ENCODE measurements around the gene F10.

F10 gene

GRCh38 chr13:113140677-113141600 is 18.3 kb downstream of the F10 start:
- DNase-seq = no peak

- DNase-seq = no peak
Observed at GRCh38 chr13:113141601-113141970, 19.0 kb downstream of the F10 start.

- DNase-seq = no peak
Observed at GRCh38 chr13:113142876-113143275, 20.3 kb downstream of the F10 start.

GRCh38 chr13:113143466-113144254 is 21.1 kb downstream of the F10 start:
- DNase-seq = no peak

GRCh38 chr13:113144255-113144629 is 21.6 kb downstream of the F10 start:
- no peak for DNase-seq

DNA sequence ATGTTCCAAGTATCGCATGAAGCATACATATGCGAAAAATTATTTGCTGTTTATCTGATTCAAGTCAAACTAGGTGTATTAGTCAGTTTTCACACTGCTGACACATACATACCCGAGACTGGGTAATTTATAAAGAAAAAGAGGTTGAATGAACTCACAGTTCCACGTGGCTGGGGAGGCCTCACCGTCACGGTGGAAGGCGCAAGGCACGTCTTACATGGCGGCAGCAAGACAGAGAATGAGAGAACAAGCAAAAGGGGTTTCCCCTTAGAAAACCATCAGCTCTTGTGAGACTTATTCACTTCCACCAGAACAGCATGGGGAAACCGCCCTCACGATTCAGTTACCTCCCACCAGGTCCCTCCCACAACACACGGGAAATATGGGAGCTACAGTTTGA is 22.9 kb downstream of the F10 start:
- DNase-seq = no peak

GRCh38 chr13:113145911-113146598 is 23.5 kb downstream of the F10 start:
- no peak for DNase-seq

DNA sequence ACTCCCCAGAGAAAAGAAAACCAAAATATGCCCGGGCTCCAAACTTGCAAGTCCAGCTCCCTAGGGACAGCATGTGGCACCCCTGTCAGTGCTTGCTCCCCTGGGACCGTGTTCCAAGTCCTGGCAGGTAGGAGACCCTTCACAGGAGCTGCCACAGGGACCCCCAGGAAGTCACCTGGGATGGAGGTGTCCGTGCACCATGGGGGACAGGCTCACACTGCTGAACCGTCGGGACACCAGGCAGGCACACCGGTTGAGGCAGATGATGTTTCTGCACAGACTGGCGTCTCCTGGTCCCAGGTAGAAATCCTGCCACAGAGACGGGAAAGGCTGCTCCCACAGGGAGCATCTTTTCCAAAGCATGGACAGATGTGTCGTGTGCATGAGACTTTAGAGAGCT is 24.2 kb downstream of the F10 start:
- no peak for DNase-seq

DNA sequence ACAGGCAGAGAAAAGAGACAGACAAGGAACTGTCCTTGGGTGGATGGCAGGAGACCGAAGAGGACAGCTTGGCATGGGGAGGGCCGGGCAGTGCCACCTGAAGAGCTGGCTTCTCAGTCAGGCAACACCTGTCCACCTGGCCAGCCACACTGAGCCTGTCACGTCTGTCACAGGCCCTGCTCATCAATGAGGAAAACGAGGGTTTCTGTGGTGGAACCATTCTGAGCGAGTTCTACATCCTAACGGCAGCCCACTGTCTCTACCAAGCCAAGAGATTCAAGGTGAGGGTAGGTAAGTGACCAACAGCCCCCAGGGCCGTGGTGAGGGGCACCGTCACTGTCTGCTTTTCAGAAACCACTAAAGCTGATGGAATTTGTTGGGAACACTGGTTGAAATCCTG is 24.6 kb downstream of the F10 start:
- no peak for DNase-seq

GRCh38 chr13:113148407-113148806 is 25.8 kb downstream of the F10 start:
- no peak for DNase-seq

- no peak for DNase-seq
Observed at GRCh38 chr13:113148940-113149503, 26.4 kb downstream of the F10 start.

- no peak for DNase-seq
Observed at GRCh38 chr13:113149711-113150549, 27.3 kb downstream of the F10 start.

DNA sequence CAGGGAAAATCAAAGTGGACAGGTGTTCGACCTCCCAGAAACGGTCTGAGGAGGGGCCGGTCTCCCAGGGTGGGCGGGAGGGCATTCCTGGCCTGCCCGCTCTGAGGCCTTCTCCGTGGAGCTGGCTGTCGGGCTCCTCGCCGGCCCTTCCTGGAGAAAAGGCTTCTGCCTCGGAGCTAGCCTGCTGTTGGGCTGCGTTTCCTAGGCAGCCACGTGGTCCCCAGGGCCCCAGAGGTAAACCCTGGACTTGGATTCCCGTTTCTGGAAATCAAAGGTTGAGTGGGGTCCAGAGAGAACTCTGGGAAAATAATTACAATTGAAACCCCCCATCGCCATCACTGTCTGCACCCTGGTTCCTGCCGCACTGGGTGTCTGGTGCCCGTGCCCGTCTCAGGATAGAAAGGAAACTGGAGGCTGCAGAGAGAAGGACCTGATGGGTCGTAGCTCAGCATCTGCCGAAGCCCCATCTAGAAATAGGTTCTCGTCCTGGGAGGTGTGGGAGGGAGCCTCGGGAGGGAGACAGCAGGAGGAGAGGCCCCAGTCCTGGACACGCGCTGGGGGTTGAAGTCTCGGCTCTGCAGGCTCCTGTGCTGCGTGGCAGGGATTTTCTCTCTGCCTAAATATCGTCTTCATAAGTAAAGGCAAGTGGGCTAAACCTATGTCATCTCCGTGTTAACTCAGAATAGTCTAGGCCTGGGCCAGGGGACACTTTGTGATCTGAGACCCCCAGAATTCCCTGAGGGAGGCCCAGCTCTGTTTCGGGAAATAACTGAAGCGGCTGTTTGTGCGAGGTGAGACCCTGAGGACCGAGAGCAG is 28.2 kb downstream of the F10 start:
- DNase-seq = no peak

DNA sequence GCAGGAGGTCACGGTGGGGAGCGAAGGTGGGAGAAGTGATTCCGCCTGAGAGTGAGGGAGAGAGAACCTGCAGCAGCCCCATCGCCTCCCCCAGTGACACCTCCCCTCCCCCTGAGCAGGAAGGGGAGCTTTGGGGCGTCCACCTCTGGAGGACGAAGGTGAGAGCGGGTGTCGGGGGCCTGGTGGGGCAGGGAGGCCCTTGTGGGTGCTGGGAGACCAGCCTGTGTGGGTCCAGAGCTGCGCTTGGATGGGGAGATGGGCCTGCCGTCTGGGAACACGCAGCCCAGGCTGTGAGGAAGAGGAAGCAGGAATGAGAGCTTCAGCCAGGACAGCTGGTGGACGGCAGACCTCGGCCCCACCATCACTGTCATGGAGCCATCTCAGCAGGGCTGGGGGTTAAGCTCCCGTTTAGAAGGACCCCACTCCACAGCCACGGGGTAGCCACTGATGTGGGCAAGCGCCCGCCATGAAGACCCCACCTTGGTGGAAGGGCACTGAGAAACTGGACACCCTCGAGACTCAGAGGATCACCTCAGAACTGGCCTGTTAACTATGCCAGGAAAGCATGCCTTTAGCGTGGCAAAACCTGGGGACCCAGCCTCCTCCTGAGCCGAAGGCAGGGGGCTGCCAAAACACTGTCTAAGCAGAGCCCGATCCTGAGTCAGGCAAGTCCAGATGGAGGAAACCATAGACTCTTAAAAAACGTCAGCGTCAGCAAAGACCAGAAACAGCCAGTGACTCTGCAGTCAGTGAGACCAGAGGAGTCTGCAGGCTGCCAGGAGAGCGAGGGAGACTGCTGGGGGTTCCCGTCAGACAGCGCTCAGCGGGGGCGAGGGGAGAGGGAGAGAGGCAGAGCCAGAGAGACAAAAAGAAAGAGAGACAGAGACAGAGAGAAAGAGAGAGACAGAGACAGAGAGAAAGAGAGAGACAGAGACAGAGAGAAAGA is 29.4 kb downstream of the F10 start:
- DNase-seq = no peak

GRCh38 chr13:113152691-113152983 is 30.0 kb downstream of the F10 start:
- DNase-seq = no peak

DNA sequence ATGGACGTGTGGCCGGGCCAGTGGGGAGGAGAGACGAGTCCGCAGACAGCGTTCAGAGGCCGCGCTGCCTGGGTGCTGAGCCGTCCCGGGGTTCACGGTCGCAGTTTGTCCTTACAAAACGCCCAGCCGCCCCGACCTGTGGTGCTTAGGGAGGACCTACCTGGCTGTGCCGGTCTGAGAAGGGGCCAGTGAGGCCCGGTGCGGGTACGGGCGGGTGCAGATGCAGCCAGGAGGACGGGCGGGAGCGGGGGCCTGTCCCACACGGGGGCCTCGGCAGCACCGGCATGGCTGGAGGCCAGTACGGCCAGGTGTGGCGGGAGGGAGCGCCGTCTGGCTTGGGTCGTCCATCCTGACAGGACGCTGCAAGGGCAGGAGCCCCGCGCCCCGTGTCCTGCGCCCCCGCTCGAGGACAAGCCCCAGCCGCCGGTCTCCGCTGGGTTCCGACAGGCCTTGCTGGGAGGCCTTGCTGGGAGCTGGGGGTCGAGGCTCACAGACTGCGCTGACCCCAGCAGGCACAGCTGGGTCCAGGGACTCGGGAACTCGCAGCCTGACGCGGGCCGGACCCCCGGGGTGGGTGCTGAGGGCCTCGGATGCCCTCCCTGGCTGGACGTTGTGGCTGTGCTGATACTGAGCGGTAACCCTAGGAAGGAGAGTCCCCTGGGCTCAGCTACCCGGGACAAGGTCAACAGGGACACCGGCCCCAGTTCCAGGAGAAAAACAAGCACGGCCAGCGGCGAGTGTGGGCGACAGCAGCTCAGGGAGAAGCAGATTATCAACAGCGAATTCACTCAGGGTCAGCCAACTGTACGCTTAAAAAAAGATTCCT is 30.6 kb downstream of the F10 start:
- DNase-seq = no peak

DNA sequence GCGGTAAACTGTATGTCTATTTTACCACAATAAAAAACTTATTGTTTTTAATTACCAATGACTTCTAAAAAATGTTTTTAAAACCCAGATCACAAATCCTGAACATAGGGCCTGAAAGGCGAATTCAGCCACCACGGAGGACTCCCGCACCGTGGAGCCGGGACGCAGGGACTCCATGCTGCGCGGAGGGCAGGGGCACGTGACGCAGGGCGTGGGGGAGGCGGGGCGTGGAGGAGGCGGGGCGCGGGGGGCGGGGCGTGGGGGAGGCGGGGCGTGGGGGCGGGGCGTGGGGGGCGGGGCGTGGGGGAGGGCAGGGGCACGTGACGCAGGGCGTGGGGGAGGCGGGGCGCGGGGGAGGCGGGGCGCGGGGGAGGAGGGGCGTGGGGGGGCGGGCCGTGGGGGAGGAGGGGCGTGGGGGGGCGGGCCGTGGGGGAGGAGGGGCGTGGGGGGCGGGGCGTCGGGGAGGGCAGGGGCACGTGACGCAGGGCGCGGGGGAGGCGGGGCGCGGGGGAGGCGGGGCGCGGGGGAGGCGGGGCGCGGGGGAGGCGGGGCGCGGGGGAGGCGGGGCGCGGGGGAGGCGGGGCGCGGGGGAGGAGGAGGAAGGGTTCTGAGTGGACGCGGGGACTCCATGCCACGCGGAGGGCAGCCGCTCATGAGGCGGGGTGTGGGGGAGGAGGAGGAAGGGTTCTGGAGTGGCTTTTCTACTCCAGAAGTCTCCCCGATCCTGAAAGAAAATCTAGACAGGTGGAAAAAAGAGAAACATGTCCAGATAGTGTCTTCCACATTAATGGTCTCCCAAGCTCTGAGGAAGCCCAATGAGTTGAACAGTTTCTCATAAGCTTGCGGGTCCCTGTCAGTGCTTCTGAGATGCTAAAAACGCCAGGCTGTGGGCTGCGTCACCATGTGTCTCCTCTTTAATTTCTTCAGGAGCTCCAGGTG is 31.5 kb downstream of the F10 start:
- DNase-seq = no peak

GRCh38 chr13:113155201-113155600 is 32.6 kb downstream of the F10 start:
- DNase-seq = no peak
